Activated CD8-positive, alpha-beta memory T cell treated with anti-CD3 and anti-CD28 coated beads, Interleukin-2, amount 50 U/mL, for 1 hour (primary cell): ENCODE results near the gene ATP7B.
"Not testable (repeated sequence)": the region's sequence is repeated elsewhere in the genome, so short reads cannot be mapped to it uniquely, and the experiment has no call there.

Experiments
- DNase-seq: peaks from one replicate; pipeline ENCODE4 v3.0.0-alpha.2; 2020; ENCODE audit errors: extremely low read depth

The ATP7B gene

GRCh38 chr13:51922771-51923480, 88.3 kb downstream of the ATP7B start:
- DNase-seq: no peak

GRCh38 chr13:51921790-51922740, 89.2 kb downstream of the ATP7B start:
- no peak for DNase-seq

GRCh38 chr13:51920786-51921185, 90.5 kb downstream of the ATP7B start:
- no peak for DNase-seq

GRCh38 chr13:51920267-51920666, 91.0 kb downstream of the ATP7B start:
- DNase-seq: no peak

GRCh38 chr13:51919531-51919930, 91.7 kb downstream of the ATP7B start:
- DNase-seq: no peak

GRCh38 chr13:51916962-51917361, 94.3 kb downstream of the ATP7B start:
- no peak for DNase-seq

GRCh38 chr13:51916051-51916818, 95.0 kb downstream of the ATP7B start:
- no peak for DNase-seq

GRCh38 chr13:51914137-51914493, 97.1 kb downstream of the ATP7B start:
- DNase-seq: no peak

GRCh38 chr13:51913421-51914136, 97.7 kb downstream of the ATP7B start:
- no peak for DNase-seq

- DNase-seq: no peak
These were observed 98.6 kb downstream of the ATP7B start for GRCh38 chr13:51912511-51913225.

- DNase-seq: no peak
These were observed 99.2 kb downstream of the ATP7B start for GRCh38 chr13:51912091-51912490.

GRCh38 chr13:51910508-51910907, 100.7 kb downstream of the ATP7B start:
- no peak for DNase-seq

GRCh38 chr13:51909265-51909664, 102.0 kb downstream of the ATP7B start:
- DNase-seq: not testable (repeated sequence)

GRCh38 chr13:51907040-51907732, 104.1 kb downstream of the ATP7B start:
- DNase-seq: no peak

- DNase-seq: no peak
These were observed 104.7 kb downstream of the ATP7B start for GRCh38 chr13:51906581-51906980.

GRCh38 chr13:51905787-51906186, 105.5 kb downstream of the ATP7B start:
- DNase-seq: no peak

GRCh38 chr13:51902776-51903175, 108.5 kb downstream of the ATP7B start:
- no peak for DNase-seq

- DNase-seq: no peak
These were observed 110.8 kb downstream of the ATP7B start for GRCh38 chr13:51900471-51900870.

- no peak for DNase-seq
These were observed 115.1 kb downstream of the ATP7B start for GRCh38 chr13:51895906-51896888.
